Measurements from ENCODE around the gene PCP4. TPM values are rescaled to one million over a fixed set of nuclear protein-coding genes. Genes with fewer than 3 reads are reported as not detected.

PCP4 gene
- total and polyA plus RNA-seq, 2 donors (not counting 3 experiments of a cell fraction or from before 2014, with no cell fraction given), result not detected

GRCh38 chr21:39958731-39959130 lies 91.5 kb downstream of the PCP4 start:
- dilution Hi-C loops (cut with MboI; ENCODE audit: extremely low pct_ligation_motif_present, low sequenced_read_pairs), result no loop called here
- no peak overlapping the region for H3K4me3 ChIP-seq (replicated peaks in 1 of 3; ENCODE audit: insufficient read depth in 1 of 3, low read depth in 1 of 3, low read length in 3 of 3)
- H2AFZ ChIP-seq (ENCODE audit: low read depth, low read length), result no peak overlapping the region
- TF ChIP-seq, protein P1, sequence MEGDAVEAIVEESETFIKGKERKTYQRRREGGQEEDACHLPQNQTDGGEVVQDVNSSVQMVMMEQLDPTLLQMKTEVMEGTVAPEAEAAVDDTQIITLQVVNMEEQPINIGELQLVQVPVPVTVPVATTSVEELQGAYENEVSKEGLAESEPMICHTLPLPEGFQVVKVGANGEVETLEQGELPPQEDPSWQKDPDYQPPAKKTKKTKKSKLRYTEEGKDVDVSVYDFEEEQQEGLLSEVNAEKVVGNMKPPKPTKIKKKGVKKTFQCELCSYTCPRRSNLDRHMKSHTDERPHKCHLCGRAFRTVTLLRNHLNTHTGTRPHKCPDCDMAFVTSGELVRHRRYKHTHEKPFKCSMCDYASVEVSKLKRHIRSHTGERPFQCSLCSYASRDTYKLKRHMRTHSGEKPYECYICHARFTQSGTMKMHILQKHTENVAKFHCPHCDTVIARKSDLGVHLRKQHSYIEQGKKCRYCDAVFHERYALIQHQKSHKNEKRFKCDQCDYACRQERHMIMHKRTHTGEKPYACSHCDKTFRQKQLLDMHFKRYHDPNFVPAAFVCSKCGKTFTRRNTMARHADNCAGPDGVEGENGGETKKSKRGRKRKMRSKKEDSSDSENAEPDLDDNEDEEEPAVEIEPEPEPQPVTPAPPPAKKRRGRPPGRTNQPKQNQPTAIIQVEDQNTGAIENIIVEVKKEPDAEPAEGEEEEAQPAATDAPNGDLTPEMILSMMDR (IDR thresholded peaks at IDR 0.05; ENCODE audit: extremely low read depth in 1 of 2, insufficient read depth in 1 of 2, low read depth in 1 of 2, low read length in 2 of 2), result no peak
- TF ChIP-seq GATA2 (IDR thresholded peaks at IDR 0.05; ENCODE audit: insufficient read depth, insufficient read length, low read depth, low read length), result no peak
- no peak for TF ChIP-seq POLR2A (IDR thresholded peaks at IDR 0.05; ENCODE audit: low read depth, low read length)
- TF ChIP-seq FOS (IDR thresholded peaks at IDR 0.05; ENCODE audit: borderline replicate concordance, insufficient read depth, low read length), result no peak
- no peak for TF ChIP-seq JUN (IDR thresholded peaks at IDR 0.05; ENCODE audit: borderline replicate concordance, insufficient read depth, insufficient read length, low read depth)
- no peak for TF ChIP-seq MYC (IDR thresholded peaks at IDR 0.05; ENCODE audit: low read depth, low read length)
- TF ChIP-seq MAX (IDR thresholded peaks at IDR 0.05; ENCODE audit: insufficient read depth, insufficient read length), result no peak
- no peak for TF ChIP-seq EZH2 (IDR thresholded peaks at IDR 0.05; ENCODE audit: borderline replicate concordance, low read depth, low read length, severe bottlenecking)
- H4K20me1 ChIP-seq (replicated peaks; ENCODE audit: control insufficient read depth, extremely low read depth, insufficient read depth, low read length), result no peaks in the 10 kb centered on the region
- no peaks in the 10 kb centered on the region for H3K9me1 ChIP-seq (replicated peaks; ENCODE audit: control insufficient read depth, extremely low read depth, insufficient read depth, low read length)
- no TSS peak for BruUV-seq (replicated peaks)
- no peaks in the 10 kb centered on the region for H3K4me1 ChIP-seq (ENCODE audit: control insufficient read depth, extremely low read depth, insufficient read depth, low read length)
- H3K27ac ChIP-seq (ENCODE audit: insufficient read depth, low read depth, low read length), result no peak overlapping the region
- no peaks in the 10 kb centered on the region for H3K79me2 ChIP-seq (ENCODE audit: control insufficient read depth, insufficient read depth, low read length)
- H3K9ac ChIP-seq (replicated peaks; ENCODE audit: extremely low read depth, insufficient read depth, low read length), result no peak overlapping the region
- no peaks in the 10 kb centered on the region for H3K36me3 ChIP-seq (ENCODE audit: control insufficient read depth in 2 of 2, extremely low read depth in 1 of 2, insufficient read depth in 2 of 2, low read length in 2 of 2)
- FAIRE-seq (no peak), DNase-seq (ENCODE audit: low read depth, low spot score) (no peak)
- no peaks in the 10 kb centered on the region for H3K27me3 ChIP-seq (ENCODE audit: control insufficient read depth in 2 of 2, insufficient read depth in 2 of 2, low read length in 2 of 2)
- intact Hi-C loops (cut with micrococcal nuclease), result no loop called here
- peaks cover 11% of the 10 kb centered on the region for H3K9me3 ChIP-seq (replicated peaks; ENCODE audit: control insufficient read depth, insufficient read depth, low read length)
- ChIA-PET CTCF (no interaction called here), POLR2A (no interaction called here)
- H3K4me2 ChIP-seq (ENCODE audit: insufficient read depth, low read length), result no peak overlapping the region

Measured in endothelial cell of umbilical vein (primary cell).